ENCODE measurements around the gene ZNF613.
"Not testable (repeated sequence)": the region's sequence is repeated elsewhere in the genome, so short reads cannot be mapped to it uniquely, and the experiment has no call there.

The ZNF613 gene

DNA sequence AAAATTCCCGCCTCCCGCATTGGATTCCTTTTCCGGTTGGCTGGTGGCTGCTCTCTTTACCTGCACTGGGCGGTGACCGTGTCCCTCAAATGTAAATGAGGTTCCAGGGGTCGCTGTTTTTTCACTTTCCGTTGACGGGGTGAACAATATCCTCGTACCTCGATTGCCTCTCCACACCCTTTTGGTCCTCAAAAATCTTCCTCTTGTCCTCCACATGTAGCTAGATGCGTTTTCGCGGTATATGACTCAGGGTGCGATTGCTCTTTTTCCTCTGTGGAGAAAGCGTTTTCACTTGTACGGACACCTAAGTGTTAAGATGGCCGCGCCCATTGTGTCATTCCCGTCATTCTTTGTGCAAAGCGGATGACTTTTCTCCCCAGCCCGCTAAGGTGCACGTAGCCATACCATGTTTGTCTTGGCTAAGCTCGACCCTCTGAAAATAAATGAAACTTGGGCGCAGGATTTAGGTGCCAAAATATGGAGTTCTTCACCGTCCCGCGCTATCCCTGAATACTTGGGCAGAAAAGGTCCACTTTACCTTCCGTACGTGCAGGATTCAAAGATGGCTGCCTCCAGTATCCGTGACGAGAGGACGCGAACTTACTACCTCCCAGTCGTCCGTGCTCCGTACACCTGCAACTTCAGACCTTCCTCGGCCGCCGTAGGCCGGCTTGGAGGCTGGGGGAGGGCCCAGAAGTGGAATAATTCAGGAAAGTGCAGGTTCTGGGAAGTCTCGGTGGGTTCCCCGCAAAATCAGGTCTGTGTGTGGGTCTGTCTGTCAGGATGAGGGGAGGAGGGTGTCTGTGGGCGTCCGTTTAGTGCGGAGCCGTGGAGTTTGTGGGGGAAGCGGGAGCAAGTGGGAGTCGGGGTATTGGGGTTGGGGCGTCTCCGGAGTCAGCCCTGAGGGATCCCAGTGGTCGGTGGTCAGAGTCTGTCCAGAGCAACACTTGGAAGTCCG is at the start of gene ZNF613:
Gene ZNF613, plus strand, starts transcription at position 689 of the 958 bp plus-strand sequence. CDS start 8,749 bp downstream, outside the sequence.
- peak; percentile 95 for DNase-seq (ENCODE audit: low spot score)

GRCh38 chr19:51882518-51882917 is 44.8 kb upstream of the ZNF613 start:
- DNase-seq (ENCODE audit: low spot score) = no peak

DNA sequence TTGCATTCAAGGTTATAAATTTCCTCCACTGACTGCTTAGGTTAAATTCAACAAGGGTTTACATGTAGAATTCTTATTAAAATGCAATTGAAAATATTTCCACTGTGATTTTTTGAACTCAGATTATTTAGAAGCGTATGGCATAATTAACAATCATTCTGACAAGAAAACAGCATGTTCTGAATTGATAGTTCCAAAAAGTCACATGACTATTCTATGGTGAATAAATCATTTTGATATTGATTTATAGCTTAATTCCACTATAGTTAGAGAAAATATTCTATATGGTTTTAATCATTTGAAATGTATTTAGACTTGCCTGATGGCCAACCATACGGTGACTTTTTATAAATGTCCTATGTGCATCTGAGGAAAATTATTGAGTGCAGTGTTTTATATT is 42.6 kb upstream of the ZNF613 start:
- no peak for DNase-seq (ENCODE audit: low spot score)

- DNase-seq (ENCODE audit: low spot score) = peak; percentile 70
These were observed 39.5 kb upstream of the ZNF613 start, which contains the start of gene ZNF577 for GRCh38 chr19:51887522-51888498. TSS of gene ZNF577 (minus strand) at chr19:51887951. CDS start at chr19:51880382, 7,569 bp downstream.

DNA sequence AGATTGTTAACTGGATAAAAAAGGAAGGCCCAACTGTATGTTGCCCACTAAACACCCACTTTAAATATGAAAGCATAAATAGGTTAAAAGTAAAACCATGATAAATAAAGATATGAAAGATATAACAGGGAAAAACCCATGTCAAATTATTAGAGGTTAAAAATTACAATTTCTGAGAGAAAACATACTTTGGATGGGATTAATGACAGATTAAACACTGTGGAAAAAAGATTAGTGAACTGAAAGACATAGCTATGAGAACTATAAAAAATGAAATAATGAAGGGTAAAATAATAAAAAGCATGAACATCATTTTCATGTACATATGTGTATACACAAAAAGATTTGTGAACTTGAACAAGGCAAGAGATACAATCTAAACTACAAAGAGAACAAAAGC is 37.3 kb upstream of the ZNF613 start:
- DNase-seq (ENCODE audit: low spot score) = no peak

GRCh38 chr19:51891193-51891747 is 36.0 kb upstream of the ZNF613 start:
- DNase-seq (ENCODE audit: low spot score) = no peak

DNA sequence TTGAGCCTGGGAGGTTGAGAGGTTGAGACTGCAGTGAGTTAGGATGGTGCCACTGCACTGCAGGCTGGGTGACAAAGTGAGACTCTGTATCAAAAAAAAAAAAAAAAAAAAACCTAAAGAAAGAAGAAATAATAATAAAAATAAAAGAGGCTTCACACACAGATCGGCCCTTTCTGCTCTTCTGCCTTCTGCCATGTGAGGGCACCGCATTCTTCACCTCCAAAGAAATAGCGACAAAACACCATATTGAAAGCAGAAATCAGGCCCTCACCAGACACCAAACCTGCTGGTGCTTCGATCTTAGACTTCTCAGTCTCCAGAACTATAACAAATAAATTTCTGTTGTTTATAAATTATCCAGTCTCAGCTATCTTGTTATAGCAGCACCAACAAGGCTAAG is 25.4 kb upstream of the ZNF613 start:
- no peak for DNase-seq (ENCODE audit: low spot score)

DNA sequence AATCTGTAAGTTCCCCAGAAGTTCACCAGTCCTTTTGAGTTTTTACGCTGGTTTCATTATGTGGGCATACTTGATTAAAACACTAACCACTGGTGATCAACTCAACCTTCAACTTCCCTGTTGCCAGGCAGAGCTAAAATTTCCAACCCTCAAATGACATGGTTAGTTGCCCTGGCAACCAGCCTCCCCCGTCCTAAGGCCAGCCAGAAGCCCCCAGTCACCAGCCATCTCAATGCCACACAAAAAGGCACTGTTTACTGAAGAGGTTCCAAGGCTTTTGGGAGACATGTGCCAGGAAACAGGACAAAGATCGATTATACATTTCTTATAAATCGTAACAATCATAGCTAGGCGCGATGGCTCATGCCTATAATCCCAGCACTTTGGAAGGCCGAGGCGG is 24.1 kb upstream of the ZNF613 start:
- peak; percentile 78 for DNase-seq (ENCODE audit: low spot score)

DNA sequence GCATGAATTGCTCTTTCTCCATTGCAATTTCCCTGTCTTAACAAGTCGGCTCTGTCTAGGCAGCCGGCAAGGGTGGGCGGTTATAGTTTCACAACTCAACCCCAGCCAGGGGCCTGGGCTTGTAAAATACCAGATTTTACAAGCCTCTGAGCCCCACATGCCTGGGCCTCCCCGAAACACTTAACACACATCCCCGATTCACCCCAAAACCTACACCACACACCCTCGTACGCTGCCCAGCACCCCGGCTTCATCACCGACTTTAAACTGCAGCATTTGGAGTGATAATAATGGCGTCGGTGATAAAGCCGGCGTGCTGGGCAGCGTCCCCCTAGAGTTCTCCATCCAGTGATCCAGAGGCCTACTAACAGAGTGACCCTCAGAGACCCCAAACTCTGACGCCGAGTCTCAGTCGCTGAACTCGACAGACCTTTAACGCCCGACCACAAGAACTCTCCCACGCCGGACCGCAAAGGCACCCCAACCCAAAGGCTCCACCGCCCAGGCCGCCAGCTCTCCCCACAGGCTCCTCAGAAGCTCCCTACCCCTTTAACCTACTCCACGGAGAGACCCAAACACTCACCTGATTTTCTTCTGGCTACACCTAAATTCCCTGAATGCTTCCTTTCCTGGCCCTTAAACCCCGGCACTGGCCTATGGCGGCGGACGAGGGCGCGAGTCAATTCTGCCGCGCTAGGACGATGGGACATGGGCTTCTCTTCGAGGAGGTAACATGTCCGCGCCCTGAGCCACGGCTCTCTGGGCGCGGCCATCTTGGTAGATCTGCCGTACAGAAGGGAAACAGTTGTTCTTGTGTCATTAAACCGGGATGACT is 22.7 kb upstream of the ZNF613 start, which contains the start of gene ZNF649:
Gene ZNF649, minus strand, starts transcription at position 687 of the 835 bp plus-strand sequence. CDS start 4,910 bp downstream, outside the sequence.
- peak; percentile 89 for DNase-seq (ENCODE audit: low spot score)

GRCh38 chr19:51905206-51905605 is 22.1 kb upstream of the ZNF613 start:
- DNase-seq (ENCODE audit: low spot score) = no peak

DNA sequence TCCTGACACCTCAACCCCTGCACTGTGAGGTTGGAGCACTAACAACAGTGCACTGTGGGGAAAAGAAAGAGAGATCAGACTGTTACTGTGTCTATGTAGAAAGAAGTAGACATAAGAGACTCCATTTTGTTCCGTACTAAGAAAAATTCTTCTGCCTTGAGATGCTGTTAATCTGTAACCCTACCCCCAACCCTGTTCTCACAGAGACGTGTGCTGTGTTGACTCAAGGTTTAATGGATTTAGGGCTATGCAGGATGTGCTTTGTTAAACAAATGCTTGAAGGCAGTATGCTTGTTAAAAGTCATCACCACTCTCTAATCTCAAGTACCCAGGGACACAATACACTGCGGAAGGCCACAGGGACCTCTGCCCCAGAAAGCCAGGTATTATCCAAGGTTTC is 21.6 kb upstream of the ZNF613 start:
- DNase-seq (ENCODE audit: low spot score) = not testable (repeated sequence)

DNA sequence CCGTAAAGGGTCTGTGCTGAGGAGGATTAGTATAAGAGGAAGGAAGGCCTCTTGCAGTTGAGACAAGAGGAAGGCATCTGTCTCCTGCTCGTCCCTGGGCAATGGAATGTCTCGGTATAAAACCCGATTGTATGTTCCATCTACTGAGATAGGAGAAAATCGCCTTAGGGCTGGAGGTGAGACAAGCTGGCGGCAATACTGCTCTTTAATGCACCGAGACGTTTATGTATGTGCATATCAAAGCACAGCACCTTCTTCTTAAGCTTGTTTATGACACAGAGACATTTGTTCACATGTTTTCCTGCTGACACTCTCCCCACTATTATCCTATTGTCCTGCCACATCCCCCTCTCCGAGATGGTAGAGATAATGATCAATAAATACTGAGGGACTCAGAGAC is 21.2 kb upstream of the ZNF613 start:
- not testable (repeated sequence) for DNase-seq (ENCODE audit: low spot score)

DNA sequence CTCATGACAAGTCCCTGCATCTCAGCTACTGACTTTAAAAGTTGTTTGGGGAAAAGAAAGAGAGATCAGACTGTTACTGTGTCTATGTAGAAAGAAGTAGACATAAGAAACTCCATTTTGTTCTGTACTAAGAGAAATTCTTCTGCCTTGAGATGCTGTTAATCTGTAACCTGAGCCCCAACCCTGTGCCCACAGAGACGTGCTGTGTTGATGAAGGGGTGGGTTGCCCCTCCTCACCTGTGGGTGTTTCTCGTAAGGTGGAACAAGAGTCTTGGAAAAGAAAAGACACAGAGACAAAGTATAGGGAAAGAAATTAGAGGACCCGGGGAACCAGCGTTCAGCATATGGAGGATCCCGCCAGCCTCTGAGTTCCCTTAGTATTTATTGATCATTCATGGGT is 19.3 kb upstream of the ZNF613 start:
- not testable (repeated sequence) for DNase-seq (ENCODE audit: low spot score)

- no peak for DNase-seq (ENCODE audit: low spot score)
These were observed 11.9 kb upstream of the ZNF613 start for GRCh38 chr19:51915324-51915867.

- no peak for DNase-seq (ENCODE audit: low spot score)
These were observed 11.1 kb upstream of the ZNF613 start for GRCh38 chr19:51916167-51916566.

DNA sequence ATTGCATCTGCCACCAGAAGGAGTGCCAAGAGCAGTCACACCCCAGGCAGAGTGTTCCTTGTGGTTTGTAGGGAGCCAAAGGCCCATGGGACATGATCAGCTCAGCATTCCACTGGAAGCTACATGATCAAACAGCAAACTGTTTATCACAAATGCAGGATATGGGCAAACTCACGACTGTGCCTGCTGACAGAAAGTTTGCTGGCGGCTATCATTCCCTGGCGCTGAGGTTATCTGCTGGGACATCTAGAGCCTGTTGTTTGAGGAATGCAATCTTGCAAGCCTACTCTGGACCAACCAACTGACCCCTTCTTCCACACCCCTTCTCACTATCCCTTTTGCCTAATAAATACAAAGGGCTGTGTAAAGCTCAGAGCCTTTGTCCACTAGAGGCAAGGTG is 7.7 kb upstream of the ZNF613 start:
- no peak for DNase-seq (ENCODE audit: low spot score)

GRCh38 chr19:51921949-51922348 is 5.3 kb upstream of the ZNF613 start:
- DNase-seq (ENCODE audit: low spot score) = no peak

DNA sequence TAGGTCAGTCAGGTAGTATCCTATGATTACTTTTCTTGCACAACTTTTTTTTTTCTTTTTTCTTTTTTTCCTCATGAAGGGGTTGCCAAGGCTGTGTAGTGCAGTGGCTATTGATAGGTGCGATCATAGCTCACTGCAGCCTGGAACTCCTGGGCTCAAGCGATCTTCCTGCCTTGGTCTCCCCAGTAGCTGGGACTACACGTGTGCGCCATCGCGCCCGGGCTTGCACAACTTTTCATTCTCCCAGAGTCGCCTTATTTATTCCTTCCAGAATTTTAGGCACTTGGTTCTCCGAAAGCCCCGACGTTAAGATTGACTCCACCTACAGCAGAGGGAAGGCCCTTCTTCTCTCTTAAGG is 867 bp upstream of the ZNF613 start:
- DNase-seq (ENCODE audit: low spot score) = no peak

- no peak for DNase-seq (ENCODE audit: low spot score)
These were observed 587 bp downstream of the ZNF613 start for GRCh38 chr19:51927859-51928258.

GRCh38 chr19:51931921-51932320 is 4.6 kb downstream of the ZNF613 start:
- DNase-seq (ENCODE audit: low spot score) = no peak

DNA sequence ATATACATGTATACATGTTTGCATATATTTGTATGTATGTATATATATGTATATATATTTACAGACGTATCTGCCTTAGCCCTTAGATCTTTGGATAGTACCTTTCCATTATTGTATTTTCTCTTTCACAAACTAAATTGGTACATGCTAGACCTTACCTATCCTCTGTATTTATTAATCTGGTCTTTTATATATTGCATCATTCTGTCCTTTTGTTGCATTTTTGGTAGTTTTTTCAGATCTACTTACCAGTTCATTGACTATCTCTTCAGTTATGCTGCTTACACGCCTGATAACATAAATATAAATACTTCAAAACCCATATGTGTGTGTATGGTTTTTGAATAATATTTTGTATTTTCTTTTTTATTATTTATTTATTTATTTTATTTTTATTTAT is 11.7 kb downstream of the ZNF613 start:
- no peak for DNase-seq (ENCODE audit: low spot score)
